Natural killer cell (primary cell): ENCODE data around the gene SCN3A. TPM values are rescaled to one million over a fixed set of nuclear protein-coding genes. Genes with fewer than 3 reads are reported as not detected.

Experiments used
- ATAC-seq, 3 donors: fragments of 150-1000 bp in 2 of 3; fragments of 200-7000 bp in 1 of 3; cut with Tn5 transposase; 1 replicate in 1 of 3; 2 replicates in 2 of 3; pipeline ENCODE4 v1.10.0; 2021; ENCODE audit warnings: mild to moderate bottlenecking in 2 of 3, moderate library complexity in 2 of 3
- DNase-seq, 2 donors: peaks; one replicate each; pipeline versions ENCODE4 v3.0.0 to v3.0.0-alpha.2; 2013 to 2021; ENCODE audit warnings: mixed read lengths in 1 of 2
- H3K27ac ChIP-seq: one replicate; pipeline ENCODE4 v1.5.1; 2013; ENCODE audit warnings: mild to moderate bottlenecking, low read length
- H3K27me3 ChIP-seq: one replicate; pipeline ENCODE4 v1.6.1; 2013; ENCODE audit warnings: low read length; ENCODE audit not compliant: control insufficient read depth, insufficient read depth
- H3K36me3 ChIP-seq: one replicate; pipeline ENCODE4 v1.6.1; 2013; ENCODE audit warnings: low read length; ENCODE audit not compliant: control insufficient read depth, insufficient read depth
- H3K4me1 ChIP-seq: one replicate; pipeline ENCODE4 v1.6.1; 2013; ENCODE audit warnings: low read length; ENCODE audit not compliant: control insufficient read depth, insufficient read depth
- H3K4me3 ChIP-seq: one replicate; pipeline ENCODE4 v1.5.1; 2013; ENCODE audit warnings: low read length
- H3K9me3 ChIP-seq: one replicate; pipeline ENCODE4 v1.6.1; 2013; ENCODE audit warnings: low read length; ENCODE audit not compliant: control insufficient read depth, insufficient read depth
- H3K27ac Mint-ChIP-seq, 2 donors: one replicate each; pipeline ENCODE4 v1.8.0; 2022; ENCODE audit warnings: mild to moderate bottlenecking in 2 of 2, mixed read lengths in 2 of 2, moderate library complexity in 1 of 2
- H3K27me3 Mint-ChIP-seq, 2 donors: one replicate each; pipeline ENCODE4 v1.8.0; 2022; ENCODE audit warnings: low read depth in 2 of 2, mixed read lengths in 2 of 2
- H3K36me3 Mint-ChIP-seq: one replicate; pipeline ENCODE4 v1.8.0; 2022; ENCODE audit warnings: mixed read lengths
- H3K4me1 Mint-ChIP-seq, 2 donors: one replicate each; pipeline ENCODE4 v1.8.0; 2022; ENCODE audit warnings: mixed read lengths in 2 of 2
- H3K4me3 Mint-ChIP-seq: one replicate; pipeline ENCODE4 v1.8.0; 2022; ENCODE audit warnings: mild to moderate bottlenecking, moderate library complexity, mixed read lengths
- H3K9me3 Mint-ChIP-seq, 2 donors: one replicate each; pipeline ENCODE4 v1.8.0; 2022; ENCODE audit warnings: mixed read lengths in 2 of 2
- WGBS: methylation state at CpG from one replicate; pipeline ENCODE4 v1.1.7; 2013; ENCODE audit warnings: missing lambda C conversion rate; ENCODE audit not compliant: insufficient coverage; 5-methylcytosine and 5-hydroxymethylcytosine counted together
- intact Hi-C: fragments of 100-400 bp; cut with micrococcal nuclease; formaldehyde crosslinking; loops from one replicate; pipeline ENCODE4 v1.14.2; 2022
- total RNA-seq, 4 donors: library from RNA; stranded (reverse); fragments of 120-200 nt in 1 of 4; gene quantifications; one replicate each; pipeline versions ENCODE4 v1.2.3 to v1.2.4, GENCODE V29; 2013 to 2022
- TF ChIP-seq, protein P1 (sequence below): fragments of 200-600 bp; IDR thresholded peaks from one replicate; pipeline ENCODE4 v1.8.0; 2022; ENCODE audit warnings: antibody characterized with exemption

The SCN3A gene
- total RNA-seq, 3 donors from 2014 or later (not counting 1 experiment from before 2014, with no cell fraction given): 0.05 to 0.58 TPM; not detected in 1

DNA sequence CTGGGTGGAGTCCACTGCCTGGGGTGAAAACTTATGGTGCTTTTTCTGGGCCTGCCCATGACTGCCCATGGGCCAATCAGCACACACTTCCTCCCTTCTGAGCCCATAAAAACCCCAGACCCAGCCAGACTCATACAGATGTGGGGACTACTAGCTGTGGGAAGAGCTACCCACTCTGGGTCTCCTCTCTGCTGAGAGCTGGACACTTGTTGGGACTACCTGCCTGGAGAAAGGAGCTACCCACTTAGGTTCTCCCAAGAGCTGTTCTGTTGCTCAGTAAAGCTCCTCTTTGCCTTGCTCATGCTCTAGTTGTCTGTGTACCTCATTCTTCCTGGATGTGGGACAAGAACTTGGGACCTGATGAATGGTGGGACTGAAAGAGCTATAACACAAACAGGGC lies 129.0 kb downstream of the SCN3A start:
- TF ChIP-seq, protein P1, sequence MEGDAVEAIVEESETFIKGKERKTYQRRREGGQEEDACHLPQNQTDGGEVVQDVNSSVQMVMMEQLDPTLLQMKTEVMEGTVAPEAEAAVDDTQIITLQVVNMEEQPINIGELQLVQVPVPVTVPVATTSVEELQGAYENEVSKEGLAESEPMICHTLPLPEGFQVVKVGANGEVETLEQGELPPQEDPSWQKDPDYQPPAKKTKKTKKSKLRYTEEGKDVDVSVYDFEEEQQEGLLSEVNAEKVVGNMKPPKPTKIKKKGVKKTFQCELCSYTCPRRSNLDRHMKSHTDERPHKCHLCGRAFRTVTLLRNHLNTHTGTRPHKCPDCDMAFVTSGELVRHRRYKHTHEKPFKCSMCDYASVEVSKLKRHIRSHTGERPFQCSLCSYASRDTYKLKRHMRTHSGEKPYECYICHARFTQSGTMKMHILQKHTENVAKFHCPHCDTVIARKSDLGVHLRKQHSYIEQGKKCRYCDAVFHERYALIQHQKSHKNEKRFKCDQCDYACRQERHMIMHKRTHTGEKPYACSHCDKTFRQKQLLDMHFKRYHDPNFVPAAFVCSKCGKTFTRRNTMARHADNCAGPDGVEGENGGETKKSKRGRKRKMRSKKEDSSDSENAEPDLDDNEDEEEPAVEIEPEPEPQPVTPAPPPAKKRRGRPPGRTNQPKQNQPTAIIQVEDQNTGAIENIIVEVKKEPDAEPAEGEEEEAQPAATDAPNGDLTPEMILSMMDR: no peak
- no peak overlapping the region for H3K4me3 ChIP-seq
- DNase-seq (no peak), ATAC-seq (no peak)
- Mint-ChIP-seq H3K9me3 (no peaks in the 10 kb centered on the region), H3K36me3 (no peaks in the 10 kb centered on the region), H3K27me3 (no peaks in the 10 kb centered on the region), H3K27ac (no peak overlapping the region), H3K4me1 (no peaks in the 10 kb centered on the region), H3K4me3 (no peak overlapping the region)
- no peaks in the 10 kb centered on the region for H3K4me1 ChIP-seq
- H3K9me3 ChIP-seq: peaks cover 9% of the 10 kb centered on the region
- no peaks in the 10 kb centered on the region for H3K27me3 ChIP-seq
- no peak overlapping the region for H3K27ac ChIP-seq
- no peaks in the 10 kb centered on the region for H3K36me3 ChIP-seq
- intact Hi-C loops: no loop called here

DNA sequence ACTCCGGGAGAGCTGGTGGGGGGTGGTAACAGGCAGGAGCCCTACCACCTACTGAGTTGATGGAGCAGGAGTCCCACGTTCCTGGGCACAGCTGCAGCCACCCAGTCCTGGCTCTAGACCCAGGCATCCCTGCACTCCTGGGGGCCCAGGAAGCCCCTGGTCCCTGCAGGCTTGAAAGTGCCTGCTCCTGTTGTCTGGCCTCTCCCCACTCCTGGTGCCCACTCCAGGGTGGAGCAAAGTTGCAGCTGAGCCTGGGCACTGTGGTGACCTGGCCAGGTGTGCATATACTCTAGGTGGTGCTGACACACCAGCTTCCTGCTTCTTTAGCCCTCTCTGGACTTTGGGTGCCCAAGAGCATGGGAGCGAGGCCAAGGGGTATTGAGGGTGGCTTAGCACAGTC lies 129.5 kb downstream of the SCN3A start:
- no peak overlapping the region for H3K27ac ChIP-seq
- peak in 1 of 3 donors; percentile 27 for ATAC-seq
- Mint-ChIP-seq H3K27me3 (no peaks in the 10 kb centered on the region), H3K27ac (no peak overlapping the region), H3K4me3 (no peak overlapping the region), H3K9me3 (no peaks in the 10 kb centered on the region), H3K36me3 (no peaks in the 10 kb centered on the region), H3K4me1 (no peaks in the 10 kb centered on the region)
- peaks cover 9% of the 10 kb centered on the region for H3K9me3 ChIP-seq
- no peaks in the 10 kb centered on the region for H3K4me1 ChIP-seq
- WGBS: 89% methylated on average over 3 of the region's 3 CpGs
- H3K27me3 ChIP-seq: no peaks in the 10 kb centered on the region
- intact Hi-C loops: no loop called here
- no peaks in the 10 kb centered on the region for H3K36me3 ChIP-seq
- no peak for DNase-seq
- H3K4me3 ChIP-seq: no peak overlapping the region
- TF ChIP-seq, protein P1: no peak

DNA sequence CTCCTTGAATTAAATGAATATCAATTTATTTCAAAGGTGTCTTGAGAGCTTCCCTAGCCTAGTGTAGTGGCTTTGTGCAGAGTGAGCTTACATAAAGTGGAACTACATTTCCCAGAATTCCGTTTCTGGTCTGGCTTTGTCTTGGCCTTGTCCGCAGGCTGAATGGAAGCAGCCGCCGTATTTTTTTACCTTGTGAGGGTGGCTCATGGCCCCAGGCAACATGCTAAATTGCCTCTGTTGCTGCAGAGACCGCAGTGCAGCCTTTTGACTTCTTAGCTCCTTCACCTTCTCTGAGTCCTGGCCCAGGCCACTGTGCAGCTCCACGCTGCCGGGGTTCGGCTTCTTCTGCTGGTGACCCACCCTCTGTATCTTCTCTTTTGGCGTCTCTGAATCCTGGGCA lies 133.8 kb downstream of the SCN3A start:
- 88% methylated on average over 9 of the region's 9 CpGs for WGBS
- no peaks in the 10 kb centered on the region for H3K27me3 Mint-ChIP-seq
- no peaks in the 10 kb centered on the region for H3K9me3 Mint-ChIP-seq
- H3K36me3 Mint-ChIP-seq: no peaks in the 10 kb centered on the region
- no peak overlapping the region for H3K27ac Mint-ChIP-seq
- Histone ChIP-seq H3K9me3 (peaks cover 9% of the 10 kb centered on the region), H3K36me3 (no peaks in the 10 kb centered on the region), H3K4me3 (no peak overlapping the region), H3K27ac (no peak overlapping the region), H3K4me1 (no peaks in the 10 kb centered on the region), H3K27me3 (no peaks in the 10 kb centered on the region)
- no peak for DNase-seq
- H3K4me3 Mint-ChIP-seq: no peak overlapping the region
- TF ChIP-seq, protein P1: no peak
- intact Hi-C loops: no loop called here
- H3K4me1 Mint-ChIP-seq: no peaks in the 10 kb centered on the region
- ATAC-seq: no peak

DNA sequence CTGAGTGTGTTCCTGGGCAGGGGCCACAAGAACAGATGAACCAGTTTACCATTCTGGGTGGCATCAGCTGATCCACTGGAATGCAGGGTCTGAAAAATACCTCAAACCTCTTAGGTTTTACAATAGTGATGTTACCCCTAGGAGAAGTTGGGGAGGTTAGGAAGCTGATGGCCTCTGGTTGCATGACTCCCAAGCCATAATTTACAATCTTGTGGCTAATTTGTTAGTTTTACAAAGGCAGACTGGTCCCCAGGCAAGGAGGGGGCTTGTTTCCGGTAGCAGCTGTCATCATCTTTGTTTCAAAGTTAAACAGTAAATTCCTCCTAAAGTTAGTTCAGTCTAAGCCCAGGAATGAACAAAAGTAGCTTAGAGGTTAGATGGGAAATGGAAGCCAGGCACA lies 134.7 kb downstream of the SCN3A start:
- Histone ChIP-seq H3K36me3 (no peaks in the 10 kb centered on the region), H3K4me3 (no peak overlapping the region), H3K27ac (no peak overlapping the region), H3K4me1 (no peaks in the 10 kb centered on the region), H3K27me3 (no peaks in the 10 kb centered on the region), H3K9me3 (peaks cover under 1% of the 10 kb centered on the region)
- no peak for ATAC-seq
- intact Hi-C loops: no loop called here
- DNase-seq: no peak
- no peaks in the 10 kb centered on the region for H3K4me1 Mint-ChIP-seq
- no peaks in the 10 kb centered on the region for H3K9me3 Mint-ChIP-seq
- TF ChIP-seq, protein P1: no peak
- no peak overlapping the region for H3K27ac Mint-ChIP-seq
- H3K27me3 Mint-ChIP-seq: no peaks in the 10 kb centered on the region
- no peak overlapping the region for H3K4me3 Mint-ChIP-seq
- WGBS: 75% methylated on average over 1 of the region's 1 CpG
- H3K36me3 Mint-ChIP-seq: no peaks in the 10 kb centered on the region
